ENCODE results near the gene PAM.

DNA sequence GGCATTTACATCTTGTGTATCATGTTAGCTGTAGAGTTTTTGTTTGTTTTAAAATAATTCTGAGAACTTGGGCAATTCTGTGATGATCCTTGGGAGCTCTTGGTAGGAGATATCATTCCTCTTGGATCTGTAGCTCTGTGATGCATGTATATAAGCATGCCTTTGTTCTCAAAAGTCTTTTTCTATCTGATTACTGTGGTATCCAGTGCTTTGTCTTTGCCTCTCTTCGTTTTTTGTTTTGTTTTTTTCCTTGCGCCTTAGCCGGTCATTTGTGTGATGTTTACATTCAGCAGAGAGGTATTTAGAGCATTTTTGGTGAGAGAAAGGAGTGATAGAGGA, 110.0 kb downstream of the PAM start:
- TF ChIP-seq, protein P1, sequence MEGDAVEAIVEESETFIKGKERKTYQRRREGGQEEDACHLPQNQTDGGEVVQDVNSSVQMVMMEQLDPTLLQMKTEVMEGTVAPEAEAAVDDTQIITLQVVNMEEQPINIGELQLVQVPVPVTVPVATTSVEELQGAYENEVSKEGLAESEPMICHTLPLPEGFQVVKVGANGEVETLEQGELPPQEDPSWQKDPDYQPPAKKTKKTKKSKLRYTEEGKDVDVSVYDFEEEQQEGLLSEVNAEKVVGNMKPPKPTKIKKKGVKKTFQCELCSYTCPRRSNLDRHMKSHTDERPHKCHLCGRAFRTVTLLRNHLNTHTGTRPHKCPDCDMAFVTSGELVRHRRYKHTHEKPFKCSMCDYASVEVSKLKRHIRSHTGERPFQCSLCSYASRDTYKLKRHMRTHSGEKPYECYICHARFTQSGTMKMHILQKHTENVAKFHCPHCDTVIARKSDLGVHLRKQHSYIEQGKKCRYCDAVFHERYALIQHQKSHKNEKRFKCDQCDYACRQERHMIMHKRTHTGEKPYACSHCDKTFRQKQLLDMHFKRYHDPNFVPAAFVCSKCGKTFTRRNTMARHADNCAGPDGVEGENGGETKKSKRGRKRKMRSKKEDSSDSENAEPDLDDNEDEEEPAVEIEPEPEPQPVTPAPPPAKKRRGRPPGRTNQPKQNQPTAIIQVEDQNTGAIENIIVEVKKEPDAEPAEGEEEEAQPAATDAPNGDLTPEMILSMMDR (IDR thresholded peaks at IDR 0.05): no peak
- no peak for TF ChIP-seq ZFX (IDR thresholded peaks at IDR 0.05; ENCODE audit: borderline replicate concordance)

Data from 22Rv1 (cell line).